Glutamatergic neuron (in vitro differentiated cells): Measurements from ENCODE around the gene PPP2R5C. TPM values are rescaled to one million over a fixed set of nuclear protein-coding genes. Genes with fewer than 3 reads are reported as not detected.

Experiments used
- DNase-seq: peaks from one replicate; pipeline ENCODE4 v3.0.0; 2022
- H3K27ac Mint-ChIP-seq: one replicate; pipeline ENCODE4 v1.8.0; 2020; ENCODE audit warnings: mild to moderate bottlenecking, mixed read lengths, inconsistent platforms; ENCODE audit not compliant: unreplicated experiment
- H3K27me3 Mint-ChIP-seq: one replicate; pipeline ENCODE4 v1.8.0; 2020; ENCODE audit warnings: mild to moderate bottlenecking, moderate library complexity, mixed read lengths, inconsistent platforms; ENCODE audit not compliant: unreplicated experiment
- H3K36me3 Mint-ChIP-seq: one replicate; pipeline ENCODE4 v1.8.0; 2020; ENCODE audit warnings: mild to moderate bottlenecking, mixed read lengths, inconsistent platforms; ENCODE audit not compliant: unreplicated experiment
- H3K4me1 Mint-ChIP-seq: one replicate; pipeline ENCODE4 v1.8.0; 2020; ENCODE audit warnings: mild to moderate bottlenecking, low read depth, mixed read lengths, inconsistent platforms; ENCODE audit not compliant: unreplicated experiment
- H3K4me3 Mint-ChIP-seq: one replicate; pipeline ENCODE4 v1.8.0; 2020; ENCODE audit warnings: mild to moderate bottlenecking, mixed read lengths, inconsistent platforms; ENCODE audit not compliant: unreplicated experiment
- H3K9me3 Mint-ChIP-seq: one replicate; pipeline ENCODE4 v1.8.0; 2020; ENCODE audit warnings: mild to moderate bottlenecking, moderate library complexity, mixed read lengths, inconsistent platforms; ENCODE audit not compliant: unreplicated experiment
- total RNA-seq: library from RNA; stranded (reverse); fragmentation: NEBNext Ultra II Directional; extraction: Animal tissue kit (Norgen Biotek cat#: 25700); gene quantifications from one replicate; pipeline ENCODE4 v1.2.1, GENCODE V29; 2021; ENCODE audit not compliant: unreplicated experiment
- TF ChIP-seq, protein P1 (sequence below): fragments of 200-600 bp; sonication (generic); IDR thresholded peaks from one replicate; pipeline ENCODE4 v1.5.0; 2021; ENCODE audit not compliant: partially characterized antibody, unreplicated experiment

The PPP2R5C gene
- total RNA-seq, 1 donor from 2014 or later: 116 TPM

DNA sequence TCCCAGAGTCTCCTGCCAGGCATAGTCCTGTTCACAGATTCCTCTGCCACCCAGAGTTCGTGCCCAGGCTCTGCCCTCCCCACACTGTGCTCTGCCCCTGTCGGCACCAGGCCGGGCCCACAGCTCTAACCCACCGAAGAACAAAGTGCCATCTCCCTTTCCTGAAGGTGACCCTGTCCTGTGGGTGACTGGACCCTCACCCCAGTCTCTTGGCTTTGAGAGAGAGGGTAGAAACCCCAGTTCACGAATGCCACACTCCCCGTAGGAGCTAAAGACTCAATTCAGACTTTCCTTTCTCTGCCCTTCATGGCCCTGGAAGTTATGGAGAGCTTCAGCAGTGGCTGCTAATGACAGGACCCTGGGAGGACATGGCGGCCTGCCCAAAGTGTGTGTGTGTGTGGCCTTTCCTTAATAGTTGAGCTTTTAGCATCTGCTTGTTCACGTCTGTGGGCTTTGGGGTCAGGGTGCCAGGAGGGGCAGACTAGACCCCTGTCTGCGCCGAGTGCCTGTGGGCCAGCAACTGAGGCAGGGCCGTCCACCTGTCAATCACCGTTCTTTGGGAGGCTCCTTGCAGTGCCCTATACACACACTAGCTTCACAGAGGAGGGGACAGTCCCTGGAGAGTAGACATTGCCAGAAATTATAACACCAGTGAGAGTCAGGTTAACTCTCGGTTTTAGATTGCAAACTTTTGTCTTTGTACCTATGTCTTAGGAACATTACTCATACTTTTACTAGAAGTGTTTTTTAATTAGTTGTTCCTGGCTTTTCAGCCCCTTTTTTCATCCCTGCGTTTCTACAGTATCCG is 118.2 kb downstream of the PPP2R5C start:
- no peak overlapping the region for H3K27ac Mint-ChIP-seq
- TF ChIP-seq, protein P1, sequence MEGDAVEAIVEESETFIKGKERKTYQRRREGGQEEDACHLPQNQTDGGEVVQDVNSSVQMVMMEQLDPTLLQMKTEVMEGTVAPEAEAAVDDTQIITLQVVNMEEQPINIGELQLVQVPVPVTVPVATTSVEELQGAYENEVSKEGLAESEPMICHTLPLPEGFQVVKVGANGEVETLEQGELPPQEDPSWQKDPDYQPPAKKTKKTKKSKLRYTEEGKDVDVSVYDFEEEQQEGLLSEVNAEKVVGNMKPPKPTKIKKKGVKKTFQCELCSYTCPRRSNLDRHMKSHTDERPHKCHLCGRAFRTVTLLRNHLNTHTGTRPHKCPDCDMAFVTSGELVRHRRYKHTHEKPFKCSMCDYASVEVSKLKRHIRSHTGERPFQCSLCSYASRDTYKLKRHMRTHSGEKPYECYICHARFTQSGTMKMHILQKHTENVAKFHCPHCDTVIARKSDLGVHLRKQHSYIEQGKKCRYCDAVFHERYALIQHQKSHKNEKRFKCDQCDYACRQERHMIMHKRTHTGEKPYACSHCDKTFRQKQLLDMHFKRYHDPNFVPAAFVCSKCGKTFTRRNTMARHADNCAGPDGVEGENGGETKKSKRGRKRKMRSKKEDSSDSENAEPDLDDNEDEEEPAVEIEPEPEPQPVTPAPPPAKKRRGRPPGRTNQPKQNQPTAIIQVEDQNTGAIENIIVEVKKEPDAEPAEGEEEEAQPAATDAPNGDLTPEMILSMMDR: no peak

DNA sequence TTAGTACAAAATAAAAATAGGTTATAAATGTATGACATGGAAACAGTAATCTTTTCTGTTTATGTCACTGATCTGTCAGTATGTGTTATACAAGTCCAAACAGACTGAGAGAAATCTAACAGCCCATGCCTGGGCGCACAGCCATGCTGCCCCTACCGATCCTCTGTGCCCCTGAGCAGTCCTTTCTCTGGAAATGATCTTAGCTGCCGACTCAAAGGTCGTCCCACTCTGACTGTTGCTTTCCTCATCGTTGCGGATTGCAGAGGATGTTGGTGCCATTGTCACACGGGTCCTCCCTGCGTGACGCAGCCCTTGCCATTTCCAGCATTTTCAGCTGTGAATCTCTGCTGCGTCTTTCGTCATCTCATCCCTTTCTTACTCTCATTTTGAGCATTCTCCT is 119.9 kb downstream of the PPP2R5C start:
- H3K27ac Mint-ChIP-seq: no peak overlapping the region
- no peaks in the 10 kb centered on the region for H3K36me3 Mint-ChIP-seq
- peaks cover 8% of the 10 kb centered on the region for H3K9me3 Mint-ChIP-seq
- peaks cover 7% of the 10 kb centered on the region for H3K27me3 Mint-ChIP-seq
- H3K4me3 Mint-ChIP-seq: no peak overlapping the region
- TF ChIP-seq, protein P1: no peak
- DNase-seq: no peak
- peaks cover 11% of the 10 kb centered on the region for H3K4me1 Mint-ChIP-seq

More for the DNA sequence above, 118.2 kb downstream of the PPP2R5C start:
- no peaks in the 10 kb centered on the region for H3K36me3 Mint-ChIP-seq
- no peak overlapping the region for H3K4me3 Mint-ChIP-seq
- peaks cover 7% of the 10 kb centered on the region for H3K27me3 Mint-ChIP-seq
- no peak for DNase-seq
- peaks cover 8% of the 10 kb centered on the region for H3K9me3 Mint-ChIP-seq
- peaks cover 13% of the 10 kb centered on the region for H3K4me1 Mint-ChIP-seq

DNA sequence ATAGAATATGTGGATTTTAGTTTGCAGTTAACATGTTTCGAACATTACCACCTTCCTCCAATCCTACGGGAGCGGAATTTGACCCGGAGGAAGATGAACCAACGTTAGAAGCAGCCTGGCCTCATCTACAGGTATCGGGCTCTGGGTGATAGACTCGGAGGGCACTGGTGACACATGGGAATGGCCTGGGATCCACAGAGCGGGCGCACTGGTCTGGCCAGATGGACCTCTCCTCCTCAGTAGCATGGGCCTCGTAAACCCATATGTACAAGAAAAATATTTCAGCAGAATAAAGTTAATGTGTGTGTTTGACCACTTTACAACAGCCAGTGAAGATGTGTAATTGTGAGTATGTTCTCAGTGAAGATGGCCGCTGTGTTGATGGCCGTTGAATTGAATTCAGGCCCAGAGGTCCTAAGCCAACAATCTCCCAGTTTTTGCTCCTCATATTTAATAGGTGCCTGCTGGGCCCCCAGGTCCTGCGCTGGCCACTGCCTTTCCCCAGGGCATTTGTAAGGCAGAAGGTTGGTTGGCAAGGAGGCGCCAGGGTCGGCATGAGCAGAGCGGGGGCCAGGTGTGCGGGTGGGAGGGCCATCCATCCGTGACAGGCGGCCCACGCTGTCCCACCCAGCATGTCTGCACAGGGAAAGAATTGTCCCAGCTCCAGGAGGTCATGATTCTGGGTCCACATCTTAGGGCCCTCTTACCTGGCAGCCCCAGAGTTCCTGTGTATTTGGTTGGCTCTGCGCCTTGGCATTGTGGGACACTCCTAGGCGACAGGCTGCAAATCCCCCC is 120.8 kb downstream of the PPP2R5C start:
- H3K36me3 Mint-ChIP-seq: no peaks in the 10 kb centered on the region
- H3K4me3 Mint-ChIP-seq: no peak overlapping the region
- H3K27ac Mint-ChIP-seq: no peak overlapping the region
- peaks cover 6% of the 10 kb centered on the region for H3K9me3 Mint-ChIP-seq
- DNase-seq: no peak
- TF ChIP-seq, protein P1: no peak
- peaks cover 9% of the 10 kb centered on the region for H3K4me1 Mint-ChIP-seq
- peaks cover 7% of the 10 kb centered on the region for H3K27me3 Mint-ChIP-seq

- DNase-seq: no peak
- Mint-ChIP-seq H3K27ac (peak overlapping the region; percentile 38), H3K9me3 (peaks cover 6% of the 10 kb centered on the region), H3K4me3 (no peak overlapping the region), H3K36me3 (no peaks in the 10 kb centered on the region), H3K4me1 (peaks cover 12% of the 10 kb centered on the region), H3K27me3 (peaks cover 4% of the 10 kb centered on the region)
- TF ChIP-seq, protein P1: no peak
These were observed 122.8 kb downstream of the PPP2R5C start for GRCh38 chr14:101884089-101884933.
